Fibroblast of pulmonary artery (primary cell): Measurements from ENCODE around the gene CRB1.

Experiments used
- DNase-seq: peaks from one replicate; pipeline ENCODE4 v3.0.0-alpha.2; 2010; ENCODE audit warnings: low read depth
- H3K4me3 ChIP-seq: replicated peaks from 2 replicates; pipeline ENCODE4 v1.5.1; 2011; ENCODE audit warnings: low read depth, mild to moderate bottlenecking, control low read depth, low read length, moderate library complexity
- TF ChIP-seq, protein P1 (sequence below): IDR thresholded peaks from 2 replicates; pipeline ENCODE4 v1.5.1; 2011; ENCODE audit warnings: mild to moderate bottlenecking, control low read depth, low read length, inconsistent platforms; ENCODE audit errors: missing control alignments

The CRB1 gene

GRCh38 chr1:197339106-197340060 is 71.3 kb downstream of the CRB1 start:
- TF ChIP-seq, protein P1, sequence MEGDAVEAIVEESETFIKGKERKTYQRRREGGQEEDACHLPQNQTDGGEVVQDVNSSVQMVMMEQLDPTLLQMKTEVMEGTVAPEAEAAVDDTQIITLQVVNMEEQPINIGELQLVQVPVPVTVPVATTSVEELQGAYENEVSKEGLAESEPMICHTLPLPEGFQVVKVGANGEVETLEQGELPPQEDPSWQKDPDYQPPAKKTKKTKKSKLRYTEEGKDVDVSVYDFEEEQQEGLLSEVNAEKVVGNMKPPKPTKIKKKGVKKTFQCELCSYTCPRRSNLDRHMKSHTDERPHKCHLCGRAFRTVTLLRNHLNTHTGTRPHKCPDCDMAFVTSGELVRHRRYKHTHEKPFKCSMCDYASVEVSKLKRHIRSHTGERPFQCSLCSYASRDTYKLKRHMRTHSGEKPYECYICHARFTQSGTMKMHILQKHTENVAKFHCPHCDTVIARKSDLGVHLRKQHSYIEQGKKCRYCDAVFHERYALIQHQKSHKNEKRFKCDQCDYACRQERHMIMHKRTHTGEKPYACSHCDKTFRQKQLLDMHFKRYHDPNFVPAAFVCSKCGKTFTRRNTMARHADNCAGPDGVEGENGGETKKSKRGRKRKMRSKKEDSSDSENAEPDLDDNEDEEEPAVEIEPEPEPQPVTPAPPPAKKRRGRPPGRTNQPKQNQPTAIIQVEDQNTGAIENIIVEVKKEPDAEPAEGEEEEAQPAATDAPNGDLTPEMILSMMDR: no peak
- no peak for DNase-seq
- H3K4me3 ChIP-seq: no peak overlapping the region

DNA sequence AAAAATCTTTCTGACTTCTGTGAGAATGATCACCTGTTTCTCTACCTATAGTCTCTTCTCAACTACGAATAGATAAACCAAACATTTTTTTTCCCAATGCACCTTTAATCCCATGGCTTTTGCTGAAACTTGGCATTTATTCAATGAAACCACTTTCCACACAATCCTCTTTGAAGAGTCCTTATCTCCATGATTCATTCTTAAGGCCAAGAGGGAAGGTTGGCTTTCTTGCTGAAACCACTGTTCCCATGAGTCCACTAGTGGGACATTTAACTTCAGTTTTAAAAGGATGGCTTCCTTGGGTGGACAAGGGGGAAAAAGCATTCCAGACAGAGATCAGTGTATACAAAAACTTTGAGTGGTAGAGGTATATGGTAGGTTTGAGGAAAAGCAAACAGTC is 73.6 kb downstream of the CRB1 start:
- TF ChIP-seq, protein P1: no peak
- no peak for DNase-seq
- no peak overlapping the region for H3K4me3 ChIP-seq

GRCh38 chr1:197342044-197342565 is 74.1 kb downstream of the CRB1 start:
- TF ChIP-seq, protein P1: no peak
- DNase-seq: no peak
- H3K4me3 ChIP-seq: no peak overlapping the region

- no peak for DNase-seq
- TF ChIP-seq, protein P1: no peak
- no peak overlapping the region for H3K4me3 ChIP-seq
Measured at GRCh38 chr1:197342669-197343068, 74.6 kb downstream of the CRB1 start.

GRCh38 chr1:197343663-197344273 is 75.7 kb downstream of the CRB1 start:
- TF ChIP-seq, protein P1: no peak
- DNase-seq: no peak
- no peak overlapping the region for H3K4me3 ChIP-seq

GRCh38 chr1:197351821-197352440 is 83.9 kb downstream of the CRB1 start:
- H3K4me3 ChIP-seq: no peak overlapping the region
- DNase-seq: no peak
- TF ChIP-seq, protein P1: no peak
